Epithelial cell of proximal tubule (primary cell): ENCODE results near the gene GJC1. TPM values are rescaled to one million over a fixed set of nuclear protein-coding genes. Genes with fewer than 3 reads are reported as not detected.

Experiments
- DNase-seq: peaks from one replicate; pipeline ENCODE4 v3.0.0-alpha.2; 2011; ENCODE audit warnings: low read depth
- H3K4me3 ChIP-seq: 2 replicates; pipeline ENCODE4 v1.5.1; 2011; ENCODE audit warnings: low read depth, mild to moderate bottlenecking, low read length
- total RNA-seq: library from RNA; depleted of rRNA; stranded (reverse); fragments of >200 nt; gene quantifications from 2 replicates; pipeline ENCODE4 v1.2.3, GENCODE V29; 2015
- TF ChIP-seq, protein P1 (sequence below): conservative IDR thresholded peaks from 2 replicates; pipeline ENCODE4 v1.5.1; 2012; ENCODE audit warnings: low read depth, mild to moderate bottlenecking, low read length

Gene GJC1
- total RNA-seq = 42.4 and 42.5 TPM in 2 replicates

DNA sequence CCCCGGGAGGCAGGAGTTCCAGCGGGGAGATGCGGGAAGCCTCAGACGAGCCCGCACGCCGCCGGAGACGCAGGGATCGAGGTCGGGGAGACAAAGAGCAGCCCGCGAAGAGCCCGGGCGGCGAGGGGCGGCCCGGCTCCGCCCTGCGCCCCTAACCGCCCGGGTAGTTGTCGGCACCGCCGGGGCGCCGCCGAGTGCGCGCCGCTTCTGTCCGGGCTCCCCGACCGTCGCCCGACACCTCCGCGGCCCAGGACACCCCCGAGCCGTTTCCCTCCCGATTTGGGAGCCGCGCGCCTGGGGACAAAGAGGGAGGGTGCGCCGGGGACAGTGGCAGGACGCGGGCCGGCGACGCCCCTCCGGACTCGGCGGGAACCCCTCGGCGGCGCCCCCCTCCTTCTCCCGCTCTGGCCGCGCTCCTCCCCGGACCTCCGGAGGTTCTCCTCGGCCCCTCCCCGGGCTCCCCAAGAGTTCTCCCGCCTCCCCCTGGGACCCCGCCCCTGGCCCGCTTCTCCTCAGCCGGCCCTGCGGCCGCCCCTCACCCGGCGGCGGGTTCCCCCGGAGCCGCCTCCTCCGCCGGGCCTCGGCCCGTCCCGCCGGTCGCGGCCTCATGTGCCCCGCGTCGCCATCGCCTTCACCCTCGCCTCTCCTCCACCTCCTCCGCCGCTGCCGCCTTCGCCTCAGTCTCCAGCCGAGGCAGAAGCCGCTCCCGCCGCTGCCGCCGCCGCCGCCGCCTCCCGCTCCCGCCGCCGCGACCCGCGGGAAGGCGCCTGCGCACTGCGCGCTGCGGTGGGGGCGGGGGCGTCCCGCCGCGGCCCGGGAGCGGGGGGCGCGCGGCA is at the start of gene GJC1:
Gene GJC1 (minus strand): TSS at position 765 of the 836 bp plus-strand sequence. CDS start 24,470 bp downstream, outside the sequence.
- TF ChIP-seq, protein P1, sequence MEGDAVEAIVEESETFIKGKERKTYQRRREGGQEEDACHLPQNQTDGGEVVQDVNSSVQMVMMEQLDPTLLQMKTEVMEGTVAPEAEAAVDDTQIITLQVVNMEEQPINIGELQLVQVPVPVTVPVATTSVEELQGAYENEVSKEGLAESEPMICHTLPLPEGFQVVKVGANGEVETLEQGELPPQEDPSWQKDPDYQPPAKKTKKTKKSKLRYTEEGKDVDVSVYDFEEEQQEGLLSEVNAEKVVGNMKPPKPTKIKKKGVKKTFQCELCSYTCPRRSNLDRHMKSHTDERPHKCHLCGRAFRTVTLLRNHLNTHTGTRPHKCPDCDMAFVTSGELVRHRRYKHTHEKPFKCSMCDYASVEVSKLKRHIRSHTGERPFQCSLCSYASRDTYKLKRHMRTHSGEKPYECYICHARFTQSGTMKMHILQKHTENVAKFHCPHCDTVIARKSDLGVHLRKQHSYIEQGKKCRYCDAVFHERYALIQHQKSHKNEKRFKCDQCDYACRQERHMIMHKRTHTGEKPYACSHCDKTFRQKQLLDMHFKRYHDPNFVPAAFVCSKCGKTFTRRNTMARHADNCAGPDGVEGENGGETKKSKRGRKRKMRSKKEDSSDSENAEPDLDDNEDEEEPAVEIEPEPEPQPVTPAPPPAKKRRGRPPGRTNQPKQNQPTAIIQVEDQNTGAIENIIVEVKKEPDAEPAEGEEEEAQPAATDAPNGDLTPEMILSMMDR = no peak
- DNase-seq = no peak
- H3K4me3 ChIP-seq = peak within 1 kb of the TSS; percentile 70

DNA sequence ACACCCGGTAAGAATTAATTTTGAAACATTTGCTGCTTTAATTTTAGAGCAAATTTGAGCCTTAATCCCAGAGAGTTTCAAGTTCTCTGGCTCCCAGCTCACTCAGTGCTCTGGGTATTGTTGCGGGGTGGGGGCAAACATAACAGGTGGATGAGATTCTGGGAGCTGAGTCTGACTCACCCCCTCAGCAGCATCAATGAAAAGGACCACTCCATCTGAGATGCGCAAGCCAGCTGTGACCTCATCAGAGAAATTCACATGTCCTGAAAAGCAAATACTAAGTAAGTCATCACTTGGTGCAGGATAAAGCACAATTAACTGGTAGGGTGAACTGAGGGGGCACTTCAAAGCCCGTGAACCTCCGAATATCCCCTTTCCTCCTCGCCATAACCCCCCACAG is 49.3 kb upstream of the GJC1 start:
- no peak for DNase-seq
- TF ChIP-seq, protein P1 = no peak
- H3K4me3 ChIP-seq = no peak overlapping the region

DNA sequence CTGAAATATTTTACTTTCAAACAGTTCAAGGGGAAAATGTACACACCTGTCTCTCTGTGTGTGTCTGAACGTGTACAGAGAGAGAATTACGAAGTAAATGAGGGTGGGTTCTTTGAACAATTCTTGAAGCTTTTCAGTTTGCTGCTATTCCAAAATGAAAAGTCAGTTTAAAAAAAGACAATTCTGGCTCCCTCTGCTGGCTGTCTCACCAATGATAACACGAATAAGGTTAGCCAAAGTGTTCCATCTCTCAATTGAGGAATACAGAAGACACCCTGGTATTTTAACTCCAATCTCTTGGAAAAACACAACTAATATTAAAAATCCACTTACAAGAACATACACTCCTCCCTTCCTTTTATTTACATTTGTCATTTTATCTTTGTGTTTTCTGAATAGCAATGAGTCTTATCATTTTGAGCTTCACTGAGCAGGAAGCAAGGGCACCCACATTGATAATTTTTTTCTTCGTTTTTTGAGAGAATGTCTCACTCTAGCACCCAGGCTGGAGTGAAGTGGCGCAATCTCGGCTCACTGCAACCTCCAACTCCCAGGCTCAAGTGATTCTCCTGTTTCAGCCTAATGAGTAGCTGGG is 48.6 kb upstream of the GJC1 start:
- no peak overlapping the region for H3K4me3 ChIP-seq
- TF ChIP-seq, protein P1 = peak; percentile 66
- no peak for DNase-seq

DNA sequence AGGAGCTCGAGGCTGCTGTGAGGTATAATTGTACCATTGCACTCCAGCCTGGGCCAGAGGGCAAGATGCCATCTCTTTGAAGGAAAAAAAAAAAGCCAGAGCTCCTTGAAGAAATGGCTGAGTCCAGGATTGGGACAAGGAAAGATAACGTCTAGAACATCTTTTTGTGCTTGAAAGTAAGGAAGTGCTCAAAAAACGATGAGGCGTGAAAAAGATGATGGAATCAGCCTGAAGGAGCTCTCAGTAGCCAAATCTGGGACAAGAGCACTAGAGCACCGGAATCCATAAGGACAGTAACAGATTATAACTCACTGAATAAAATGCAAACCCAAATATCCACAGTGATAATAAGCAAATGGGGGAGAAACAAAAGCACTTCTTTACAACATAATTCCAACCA is 47.0 kb upstream of the GJC1 start:
- no peak for DNase-seq
- TF ChIP-seq, protein P1 = no peak
- H3K4me3 ChIP-seq = no peak overlapping the region

DNA sequence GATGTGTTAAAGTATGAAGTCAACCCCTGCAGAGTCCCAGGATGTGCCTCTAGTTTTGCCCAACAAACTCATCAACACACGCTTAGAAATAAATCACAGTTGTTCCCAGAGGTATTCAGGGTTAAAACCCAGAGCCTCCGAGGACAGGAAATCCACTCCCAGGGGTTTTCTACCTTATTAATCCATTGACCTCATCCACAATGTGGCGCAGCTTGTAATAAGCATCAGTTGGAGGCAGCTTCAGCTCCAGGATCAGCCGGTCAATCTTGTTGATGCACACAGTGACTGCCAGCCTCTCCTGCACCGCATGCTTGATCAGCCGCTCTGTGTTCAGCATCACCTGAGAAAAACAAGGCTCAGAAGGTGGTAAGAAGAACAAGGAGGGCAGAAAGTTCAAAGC is 45.7 kb upstream of the GJC1 start:
- no peak overlapping the region for H3K4me3 ChIP-seq
- DNase-seq = no peak
- TF ChIP-seq, protein P1 = no peak

DNA sequence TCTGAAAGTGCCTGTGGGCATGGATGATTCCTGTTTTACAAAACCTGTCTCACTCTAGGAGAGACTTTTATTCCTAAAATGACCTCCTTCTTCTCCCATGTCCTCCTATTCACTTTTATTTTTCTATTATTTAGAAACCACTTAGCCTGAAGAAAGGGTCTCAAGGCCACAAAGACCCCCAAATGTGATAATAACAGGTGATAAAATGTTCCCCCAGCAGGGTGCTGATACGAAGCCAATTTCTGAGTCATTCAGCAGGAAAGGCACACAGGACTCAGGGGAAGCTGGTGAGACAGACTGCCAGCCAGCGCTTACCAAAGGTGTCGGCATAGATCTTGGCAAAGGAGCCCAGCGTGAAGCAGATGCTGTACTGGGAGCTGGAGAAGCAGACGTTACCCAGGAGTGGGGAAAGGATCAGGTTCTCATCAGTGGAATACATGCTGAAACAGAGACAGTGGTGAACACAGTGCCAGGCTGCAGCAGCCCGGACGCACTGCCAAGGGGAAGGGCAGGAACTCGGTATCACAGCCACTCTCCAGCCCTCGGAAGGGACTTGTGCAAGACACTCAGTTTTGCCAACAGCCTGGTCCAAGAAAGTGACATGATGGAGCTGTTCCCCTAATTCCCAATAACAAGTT is 42.2 kb upstream of the GJC1 start:
- TF ChIP-seq, protein P1 = no peak
- DNase-seq = no peak
- no peak overlapping the region for H3K4me3 ChIP-seq
